ENCODE results near the gene BUD31. TPM values are rescaled to one million over a fixed set of nuclear protein-coding genes. Genes with fewer than 3 reads are reported as not detected.

The BUD31 gene
- total RNA-seq, 1 donor from 2014 or later, result 55.2 TPM

DNA sequence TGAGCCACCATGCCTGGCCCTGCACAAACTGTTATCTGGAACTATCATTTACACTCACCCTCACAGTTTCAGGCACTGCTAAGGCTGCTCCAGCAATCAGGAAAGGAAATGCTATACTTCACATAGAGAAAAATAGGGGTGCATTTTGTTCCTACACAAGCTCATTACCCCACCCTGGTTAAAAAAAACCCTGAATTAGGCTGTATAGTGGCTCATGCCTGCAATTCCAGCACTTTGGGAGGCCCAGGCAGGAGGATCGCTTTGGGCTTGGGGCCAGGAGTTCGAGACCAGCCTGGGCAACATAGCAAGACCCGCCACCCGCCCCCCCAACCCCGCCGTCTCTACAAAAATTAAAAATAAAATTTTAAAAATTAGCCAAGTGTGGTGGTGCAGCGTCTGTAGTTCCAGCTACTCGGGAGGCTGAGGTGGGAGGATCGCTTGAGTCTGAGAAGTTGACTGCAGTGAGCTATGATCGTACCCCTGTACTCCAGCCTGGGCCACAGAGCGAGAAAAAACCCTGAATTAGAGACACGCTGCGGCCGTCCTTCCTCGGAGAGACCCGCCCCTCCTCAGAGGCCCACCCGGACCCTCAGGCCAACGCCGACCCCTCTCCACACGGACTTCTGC, 29.3 kb downstream of the BUD31 start:
- no peak for DNase-seq

DNA sequence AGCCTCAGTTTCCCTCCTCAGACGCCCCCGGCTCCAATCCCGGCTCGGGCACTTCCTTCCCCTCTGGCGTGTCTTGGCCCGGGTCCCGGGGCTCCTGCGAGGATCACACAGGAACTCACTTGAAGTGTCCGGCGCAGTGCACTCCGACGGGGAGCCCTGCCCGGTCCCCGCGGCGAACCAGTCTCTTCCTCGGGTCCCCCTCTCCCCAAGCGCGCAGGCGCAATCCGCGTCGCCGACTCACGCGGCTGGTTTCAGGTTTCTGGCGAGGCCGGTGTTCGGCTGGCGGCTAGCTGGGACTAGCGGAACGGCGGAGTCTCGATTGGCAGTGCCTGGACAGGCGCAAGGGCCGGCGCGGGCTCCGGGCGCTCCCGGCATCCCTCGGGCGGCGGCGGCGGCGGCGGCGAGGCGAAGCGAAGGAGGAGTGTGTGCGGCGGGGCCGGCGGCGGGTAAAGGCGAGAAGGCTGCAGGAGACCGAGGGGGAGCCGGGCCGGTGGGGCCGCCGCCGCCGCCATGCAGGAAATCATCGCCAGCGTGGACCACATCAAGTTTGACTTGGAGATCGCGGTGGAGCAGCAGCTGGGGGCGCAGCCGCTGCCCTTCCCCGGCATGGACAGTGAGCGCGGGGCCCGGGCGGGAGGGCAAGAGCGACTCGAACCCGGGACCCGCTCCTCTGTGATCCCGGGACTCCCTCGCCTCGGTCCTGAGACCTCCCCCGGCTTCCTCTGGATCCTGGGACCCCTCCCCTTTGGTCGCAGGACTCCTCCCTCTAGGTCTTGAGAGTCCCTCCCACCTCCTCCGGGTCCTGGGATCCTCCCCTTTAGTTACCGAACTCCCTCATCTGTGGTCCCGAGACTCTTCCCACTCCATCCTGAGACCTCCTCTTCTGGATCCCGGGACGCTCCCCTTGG, 30.1 kb downstream of the BUD31 start, which contains the start of the genes CPSF4 and PTCD1:
CPSF4 (plus strand) TSS at position 371 of the 908 bp plus-strand sequence; CDS start at position 511, 140 bp downstream.
PTCD1 (minus strand) TSS at position 226 of the 908 bp plus-strand sequence. CDS start 3,556 bp downstream, outside the sequence.
- DNase-seq, result peak; percentile 95

DNA sequence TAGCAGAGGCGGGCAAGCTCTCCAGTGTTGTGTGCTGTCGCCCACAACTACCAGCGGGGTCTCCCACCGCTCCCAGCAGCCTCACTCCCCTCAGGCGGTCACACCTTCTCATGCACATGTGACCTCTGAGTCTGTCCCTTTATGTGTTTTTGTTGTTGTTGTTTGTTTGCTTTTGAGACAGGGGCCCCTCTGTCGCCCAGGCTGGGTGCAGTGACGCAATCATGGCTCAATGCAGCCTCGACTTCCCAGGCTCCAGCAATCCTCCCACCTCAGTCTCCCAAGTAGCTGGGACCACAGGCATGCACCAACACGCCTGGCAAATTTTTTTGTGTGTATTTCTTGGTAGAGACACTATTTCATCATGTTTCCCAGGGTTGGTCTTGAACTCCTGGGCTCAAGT, 31.4 kb downstream of the BUD31 start:
- DNase-seq, result no peak

DNA sequence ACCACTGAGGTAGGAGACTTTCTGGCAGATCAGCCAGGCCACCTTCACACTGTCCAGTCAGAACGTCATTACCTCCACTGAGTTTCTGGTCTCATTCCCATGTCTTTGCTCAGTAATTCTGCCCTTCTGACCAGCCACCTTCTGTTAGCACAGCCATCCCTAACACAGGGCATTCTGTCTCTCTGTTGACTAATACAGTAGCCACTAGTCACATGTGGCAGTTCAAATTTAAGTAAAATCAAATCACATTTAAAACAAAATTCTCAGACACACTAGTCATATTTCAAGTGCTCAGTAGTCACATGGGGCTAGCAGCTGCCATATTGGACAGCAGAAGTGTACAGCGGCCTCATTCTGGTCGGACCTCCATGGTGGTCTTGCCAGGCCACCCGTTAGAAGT, 37.3 kb downstream of the BUD31 start:
- DNase-seq, result no peak

DNA sequence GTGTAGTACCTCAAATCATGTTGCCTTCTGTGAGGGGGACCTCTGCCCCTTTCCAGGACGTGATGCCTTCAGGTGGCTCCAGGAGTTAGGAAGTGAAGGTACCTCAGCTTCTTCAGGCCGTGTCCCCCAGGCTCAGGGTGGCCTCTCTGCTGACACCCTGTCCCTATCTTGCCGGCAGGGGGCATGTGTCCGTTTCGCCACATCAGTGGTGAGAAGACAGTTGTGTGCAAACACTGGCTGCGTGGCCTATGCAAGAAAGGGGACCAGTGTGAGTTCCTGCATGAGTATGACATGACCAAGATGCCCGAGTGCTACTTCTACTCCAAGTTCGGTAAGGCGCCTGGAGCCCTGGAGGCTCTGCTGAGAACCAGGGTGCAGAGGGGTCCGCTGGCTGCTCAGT, 39.2 kb downstream of the BUD31 start:
- no peak for DNase-seq

DNA sequence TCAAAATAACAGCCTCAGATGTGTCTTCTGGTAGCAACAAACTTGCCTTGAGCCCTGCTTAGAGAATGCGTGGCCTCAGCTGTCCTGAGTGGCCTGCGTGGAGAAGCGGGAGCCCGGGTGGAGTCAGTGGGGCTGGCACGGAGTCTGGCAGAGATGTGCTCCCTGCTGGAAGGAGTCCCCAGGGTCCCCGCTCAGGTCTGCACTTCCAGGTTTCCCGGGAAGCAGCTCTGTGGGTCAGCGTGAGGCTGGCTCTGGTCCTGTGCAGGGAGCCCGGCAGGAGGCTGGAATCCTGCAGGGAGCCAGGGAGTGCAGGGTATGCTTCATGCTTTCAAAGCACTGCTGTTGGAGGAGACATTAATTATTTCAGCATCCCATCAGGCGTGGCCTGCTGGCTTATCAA, 40.1 kb downstream of the BUD31 start:
- DNase-seq, result no peak

DNA sequence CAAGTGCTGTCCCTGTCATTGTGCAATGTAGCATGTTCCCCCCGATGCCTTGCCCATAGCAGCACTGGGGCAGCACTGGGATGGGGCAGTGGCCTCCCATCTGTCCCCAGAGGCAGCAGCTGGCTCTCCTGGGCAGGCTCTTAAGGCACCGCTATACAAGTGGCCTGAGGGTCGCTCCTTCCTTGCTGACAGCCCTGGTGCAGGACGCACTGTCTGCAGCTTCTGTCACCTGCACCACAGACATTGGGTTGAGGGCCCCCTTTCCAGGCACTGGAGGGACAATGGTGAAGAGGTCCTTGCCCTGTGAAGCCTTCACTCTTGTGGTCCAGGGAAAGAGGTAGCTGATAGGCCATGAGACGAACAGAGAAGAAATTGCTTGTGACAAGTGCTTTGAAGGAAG, 40.6 kb downstream of the BUD31 start:
- no peak for DNase-seq

DNA sequence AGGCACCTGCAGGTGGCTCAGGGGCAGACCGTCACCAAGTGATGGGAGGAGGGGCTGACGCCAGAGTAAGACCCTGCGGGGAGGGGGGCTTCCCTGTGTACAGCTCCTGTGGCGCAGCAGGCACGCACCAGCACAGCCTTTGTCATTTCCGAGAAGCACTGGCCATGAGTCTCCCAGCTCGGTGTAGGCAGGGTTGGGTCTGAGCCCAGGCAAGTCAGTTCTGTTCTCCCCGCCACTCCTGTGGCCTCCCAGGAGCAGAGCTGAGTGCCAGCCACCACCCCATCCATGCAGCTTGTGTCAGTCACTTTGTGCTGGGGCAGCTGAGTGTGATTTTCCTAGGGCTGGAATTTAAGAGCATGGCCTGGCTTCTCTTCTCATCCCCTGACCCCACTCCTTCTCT, 43.2 kb downstream of the BUD31 start:
- DNase-seq, result peak; percentile 56

DNA sequence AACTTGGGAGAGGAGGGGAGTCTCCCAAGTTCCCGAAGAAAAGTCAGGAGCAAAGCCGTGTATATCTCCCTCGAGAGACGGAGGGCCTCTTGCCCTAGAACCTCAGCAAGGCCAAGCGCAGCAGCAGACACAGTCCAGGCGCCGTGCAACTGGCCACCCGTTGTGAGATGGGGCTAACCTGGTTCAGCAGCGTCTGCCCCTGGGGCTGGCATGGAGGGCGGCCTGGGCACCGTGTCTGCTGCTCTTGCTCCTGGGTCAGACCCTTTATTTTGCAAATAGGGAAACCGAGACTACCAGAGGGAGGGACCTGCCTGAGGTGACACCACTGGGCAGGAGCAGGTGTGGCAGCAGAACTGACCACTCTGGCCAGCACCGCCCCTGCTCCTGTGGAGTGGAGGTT, 43.8 kb downstream of the BUD31 start:
- no peak for DNase-seq

DNA sequence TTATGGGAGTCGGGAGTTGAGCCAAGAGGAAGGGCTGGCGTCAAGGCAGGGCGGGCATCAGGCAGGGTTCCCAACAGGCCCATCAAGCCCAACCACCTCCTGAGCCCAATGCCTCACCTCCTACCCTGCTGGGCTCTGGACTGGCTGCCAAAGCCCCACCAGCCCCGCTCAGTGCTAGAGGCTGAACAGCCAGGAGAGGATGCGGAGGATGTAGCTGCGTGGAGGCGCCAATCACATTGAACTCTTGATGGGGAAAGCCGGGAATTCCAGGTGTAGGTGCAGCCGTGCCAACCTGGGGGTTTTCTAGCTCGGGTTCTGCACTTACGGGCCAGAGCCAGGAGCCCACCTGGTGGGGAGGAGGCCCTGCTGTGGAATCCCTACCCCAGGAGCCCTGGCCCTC, 44.3 kb downstream of the BUD31 start:
- no peak for DNase-seq

DNA sequence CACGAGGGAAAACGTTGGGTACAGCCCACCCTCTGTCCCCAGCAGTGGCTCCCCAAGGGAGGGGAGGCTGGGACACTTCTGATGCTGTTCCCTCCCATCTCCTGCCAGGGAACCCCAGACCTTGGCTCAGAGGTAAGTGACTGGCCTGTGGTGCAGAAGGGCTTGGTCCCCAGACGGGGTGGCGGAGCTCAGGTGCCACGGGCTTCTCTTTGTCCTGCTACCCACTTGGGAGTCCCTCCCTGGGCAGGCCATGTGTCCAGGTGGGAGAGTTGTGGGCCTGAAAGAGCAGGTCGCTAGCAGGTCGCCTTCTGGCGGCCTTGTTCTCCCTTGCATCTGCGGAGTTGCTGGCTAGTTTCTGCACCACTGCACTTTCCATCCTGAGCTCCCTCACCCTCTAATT, 47.1 kb downstream of the BUD31 start:
- DNase-seq, result no peak

DNA sequence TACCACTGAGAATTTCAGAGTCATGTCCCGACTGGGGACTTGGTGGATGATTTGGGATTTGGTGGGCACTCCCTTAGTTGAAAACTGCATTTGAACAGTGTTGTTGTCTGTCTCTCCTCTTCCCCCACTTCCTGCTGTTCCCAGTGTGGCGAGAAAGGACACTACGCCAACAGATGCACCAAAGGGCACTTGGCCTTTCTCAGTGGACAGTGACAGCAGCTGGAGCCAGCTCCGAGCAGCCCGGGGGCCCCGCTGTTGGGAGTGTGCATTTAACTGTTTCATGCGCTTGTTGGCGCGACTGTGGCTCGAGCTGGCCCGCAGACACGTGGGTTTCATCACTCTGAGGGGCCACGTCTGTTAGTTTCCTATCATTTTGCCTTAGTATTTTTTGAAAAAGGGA, 47.5 kb downstream of the BUD31 start:
- DNase-seq, result no peak

DNA sequence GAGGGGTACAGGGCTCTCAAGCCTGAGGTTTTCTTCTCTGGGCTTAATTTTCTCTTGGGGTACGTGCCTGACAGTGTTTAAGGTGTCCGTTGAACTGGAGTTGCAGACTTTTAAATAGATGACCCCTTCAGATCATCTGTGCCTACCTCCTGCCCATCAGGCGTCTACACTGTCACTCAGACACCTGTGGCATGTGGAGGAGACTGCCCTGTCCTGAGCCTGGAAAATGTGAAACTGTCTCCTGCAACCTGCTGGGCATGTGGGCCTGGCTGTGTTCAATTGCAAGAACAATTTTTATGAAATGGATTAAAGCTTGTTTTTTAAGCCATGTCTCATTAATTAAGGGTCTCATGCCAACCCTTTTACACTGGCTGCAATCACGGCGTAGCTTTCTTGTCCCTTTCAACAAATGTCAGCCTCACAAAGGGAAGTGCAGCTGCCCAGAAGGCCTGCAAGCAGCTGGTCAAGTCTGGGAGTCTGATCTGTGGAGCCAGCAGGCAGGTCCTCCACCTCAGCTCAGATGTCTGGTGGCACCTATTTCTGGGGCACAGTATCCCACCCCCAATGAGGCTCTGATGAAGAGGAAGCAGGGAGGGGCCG, 48.4 kb downstream of the BUD31 start:
- no peak for DNase-seq

DNA sequence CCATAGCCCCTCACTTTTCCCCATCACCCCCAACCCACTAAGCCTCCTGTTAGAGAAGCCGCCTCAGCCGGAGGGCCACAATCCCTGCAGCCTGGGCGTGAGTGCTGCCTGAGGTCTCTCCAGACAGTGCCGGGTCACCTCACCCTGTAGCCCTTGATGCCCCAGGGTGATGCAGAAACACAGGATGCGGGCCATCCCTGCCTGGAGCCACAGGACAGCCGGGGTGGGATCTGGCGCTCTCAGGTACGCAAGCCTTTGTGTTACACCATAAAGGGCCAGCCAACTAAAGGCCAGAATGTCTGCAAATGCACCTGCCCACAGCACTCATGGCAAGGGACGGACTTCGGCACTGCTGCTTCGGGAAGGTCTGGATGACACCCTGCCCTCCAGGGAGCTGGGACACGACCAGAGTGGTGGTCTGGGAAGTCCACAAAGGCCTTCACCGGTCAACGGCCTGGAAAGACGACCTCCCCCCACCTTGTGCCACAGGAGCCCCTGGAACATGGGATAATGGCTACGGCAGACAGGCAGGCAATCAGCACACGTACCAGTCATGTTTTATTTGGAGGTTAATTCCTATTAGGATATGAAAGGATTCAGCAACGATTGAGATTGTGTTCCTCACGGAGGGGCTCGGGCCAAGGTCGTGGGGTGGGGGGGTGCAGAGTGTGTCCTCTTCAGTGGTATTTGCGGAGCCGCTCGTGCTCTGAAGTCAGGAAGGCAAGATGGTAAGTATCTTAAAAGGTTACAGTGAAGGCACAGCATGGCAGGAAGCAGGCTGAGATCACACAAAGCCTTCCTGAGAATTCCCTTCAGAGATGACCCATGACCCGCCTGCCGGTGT, 49.1 kb downstream of the BUD31 start:
- DNase-seq, result no peak

DNA sequence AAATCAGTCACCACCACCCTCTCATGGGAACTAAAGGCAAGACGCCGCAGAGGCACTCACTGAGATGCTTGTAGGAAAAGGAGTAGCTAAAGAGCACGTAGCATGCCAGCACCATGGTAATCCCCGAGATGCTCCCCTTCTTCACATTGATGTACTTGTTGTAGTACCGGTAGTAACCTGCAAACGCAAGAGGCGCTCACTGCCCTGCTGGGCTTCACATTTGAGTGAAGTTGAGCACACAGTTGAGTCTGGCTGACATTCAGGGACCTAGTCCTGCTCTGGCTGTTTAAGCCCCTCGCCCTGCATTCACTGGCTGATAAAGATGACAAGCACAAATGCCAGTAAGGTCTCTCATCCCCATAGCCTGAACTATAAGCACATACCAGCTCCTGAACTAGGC, 50.3 kb downstream of the BUD31 start:
- DNase-seq, result no peak

DNA sequence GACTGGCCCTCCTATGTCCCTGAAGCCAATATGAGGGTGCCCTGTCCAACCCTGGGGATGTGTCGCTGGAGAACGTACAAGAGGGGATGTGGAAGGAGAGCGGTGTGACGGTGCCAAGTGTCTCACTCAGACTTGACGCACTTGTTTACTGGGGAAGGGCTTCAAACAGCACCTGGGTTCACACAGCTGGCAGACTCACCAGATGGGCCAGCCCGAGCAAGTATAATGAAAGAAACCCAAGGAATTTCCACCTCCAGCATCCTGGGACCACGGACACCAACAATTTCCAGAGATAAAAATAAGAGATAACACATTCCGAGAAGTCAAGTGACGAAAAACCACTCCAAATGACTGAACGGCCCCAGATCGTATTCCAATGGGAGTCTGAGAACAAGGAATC, 51.9 kb downstream of the BUD31 start:
- no peak for DNase-seq

DNA sequence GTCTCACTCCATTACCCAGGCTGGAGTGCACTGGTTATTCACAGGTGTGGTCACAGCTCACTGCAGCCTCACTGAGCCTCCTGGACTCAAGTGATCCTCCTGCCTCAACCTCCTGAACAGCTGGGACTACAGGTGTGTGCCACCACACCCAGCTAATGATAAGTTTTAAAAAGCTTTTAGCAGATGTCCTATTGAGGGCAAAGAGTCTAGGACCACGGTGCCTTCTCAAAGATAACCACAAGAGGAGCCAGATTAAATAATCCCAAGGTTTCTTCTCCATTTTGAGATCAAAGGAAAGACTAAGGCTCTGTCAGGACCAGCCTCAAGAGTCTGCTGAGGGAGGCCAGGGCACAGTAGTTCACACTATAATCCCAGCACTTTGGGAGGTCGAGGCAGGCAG, 52.5 kb downstream of the BUD31 start:
- DNase-seq, result no peak

DNA sequence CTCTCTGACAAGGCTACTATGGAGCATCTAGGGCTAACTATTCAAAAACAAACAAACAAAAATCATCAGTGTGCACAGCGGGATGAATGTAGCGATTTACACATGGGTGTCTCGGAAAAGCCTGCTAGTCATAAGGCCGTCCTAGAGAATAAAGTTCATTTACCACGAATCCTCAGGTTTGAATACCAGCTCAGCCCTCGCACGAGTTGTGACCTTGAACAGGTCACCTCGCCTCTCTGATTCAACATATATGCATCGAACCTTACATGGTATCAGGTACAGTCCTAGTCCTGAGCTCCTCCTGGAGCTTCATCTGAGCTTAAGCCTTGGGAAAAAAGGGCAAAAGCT, 56.6 kb downstream of the BUD31 start:
- DNase-seq, result no peak

DNA sequence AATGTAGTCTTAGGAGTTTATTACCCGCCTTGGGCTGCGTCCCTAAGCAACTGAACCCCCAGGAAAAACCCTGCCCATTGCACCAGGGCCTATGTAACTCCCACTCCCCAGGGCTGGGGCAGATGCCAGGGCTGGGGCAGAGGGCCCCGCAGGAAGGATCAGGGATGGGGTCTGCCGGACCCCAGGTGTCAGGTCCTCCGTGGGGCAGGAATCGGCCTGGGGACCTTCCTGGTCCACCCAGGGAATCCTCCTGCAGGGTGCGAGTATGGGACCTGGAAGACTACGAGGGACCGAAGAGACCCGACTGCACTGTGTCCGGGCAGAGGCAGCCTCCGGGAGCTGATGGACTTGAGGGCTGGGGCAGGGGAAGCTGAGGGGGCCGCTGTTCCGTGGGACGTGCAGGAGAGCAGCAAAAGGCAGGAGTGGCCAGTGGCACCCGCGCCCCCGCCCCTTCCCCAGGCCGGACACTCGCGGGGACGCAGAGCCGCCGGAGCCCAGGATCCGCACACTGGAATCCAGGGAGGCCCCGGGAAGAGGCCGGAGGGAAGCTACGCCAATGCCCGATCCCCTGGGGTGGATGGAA, 59.7 kb downstream of the BUD31 start:
- DNase-seq, result no peak

All from occipital lobe (tissue), 2 donors.